DMS114 treated with DMSO at 0.1 percent for 48 hours (cell line): ENCODE results near the gene GRAMD2B.
"Not testable (repeated sequence)": the region's sequence is repeated elsewhere in the genome, so short reads cannot be mapped to it uniquely, and the experiment has no call there.

Source experiments
- DNase-seq: peaks from one replicate; lab custom pipeline; 2025; ENCODE audit not compliant: unreplicated experiment; lab: John Stamatoyannopoulos, UW

GRAMD2B gene

DNA sequence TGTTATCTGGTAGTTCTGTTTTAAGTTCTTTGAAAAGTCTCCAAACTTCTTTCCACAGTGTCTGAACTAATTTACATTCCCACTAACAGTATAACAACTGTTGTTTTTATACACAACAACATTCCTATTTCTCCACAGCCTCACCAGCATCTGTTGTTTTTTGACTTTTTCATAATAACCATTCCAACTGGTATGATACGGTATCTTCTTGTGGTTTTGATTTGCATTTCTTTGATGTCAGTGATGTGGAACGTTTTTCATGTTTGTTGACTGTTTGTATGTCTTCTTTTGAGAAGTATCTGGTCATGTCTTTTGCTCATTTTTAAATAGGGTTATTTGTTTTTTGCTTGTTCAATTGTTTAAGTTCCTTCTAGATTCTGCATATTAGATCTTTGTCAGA lies 12.6 kb upstream of the GRAMD2B start:
- no peak for DNase-seq

DNA sequence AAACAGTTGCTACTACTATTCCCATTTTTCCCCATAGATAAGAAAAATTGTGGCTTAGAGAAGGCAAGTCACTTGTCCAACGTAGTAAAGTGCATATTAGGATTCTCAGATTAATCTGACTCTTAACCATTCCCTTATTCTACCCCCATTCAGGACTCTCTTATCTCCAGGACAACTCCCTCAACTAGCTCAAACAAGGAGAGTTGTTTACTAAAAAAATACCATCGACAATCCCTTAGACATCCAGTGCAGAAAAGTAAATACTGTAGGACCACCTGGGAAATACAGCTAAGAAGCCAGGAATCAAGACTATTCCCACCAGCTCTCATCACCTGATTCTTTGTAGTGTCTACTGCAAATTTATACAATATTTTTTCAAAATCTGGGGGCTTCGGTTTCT lies 9.4 kb upstream of the GRAMD2B start:
- no peak for DNase-seq

DNA sequence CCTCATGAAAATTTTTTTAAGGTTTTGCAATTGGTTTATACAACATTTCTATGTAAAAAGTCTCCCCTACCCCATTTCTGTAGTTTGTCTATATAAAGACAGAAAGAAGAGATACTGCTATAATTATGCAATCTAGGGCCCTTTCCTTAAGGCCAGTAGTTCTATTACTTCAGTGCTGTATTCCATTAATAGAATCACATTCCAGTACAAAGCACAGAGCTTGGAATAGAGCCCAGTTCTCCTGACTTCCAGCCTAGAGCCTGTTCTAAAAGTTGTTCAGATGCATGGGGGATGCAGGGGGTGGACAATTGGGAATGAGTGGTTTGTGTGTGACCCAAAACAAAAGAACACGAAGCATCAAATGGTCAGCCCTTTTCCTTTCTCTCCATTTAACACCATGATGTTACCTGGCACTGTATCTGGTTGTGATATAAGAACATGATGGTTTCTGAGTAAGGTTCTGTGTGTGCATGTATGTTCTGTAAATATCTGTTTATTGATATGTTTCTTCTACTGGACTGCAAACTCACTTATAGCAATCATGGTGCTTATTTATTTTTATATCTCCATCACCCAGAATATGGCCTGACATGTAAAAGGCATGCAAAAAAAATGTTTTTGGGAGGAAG lies 8.2 kb upstream of the GRAMD2B start:
- no peak for DNase-seq

DNA sequence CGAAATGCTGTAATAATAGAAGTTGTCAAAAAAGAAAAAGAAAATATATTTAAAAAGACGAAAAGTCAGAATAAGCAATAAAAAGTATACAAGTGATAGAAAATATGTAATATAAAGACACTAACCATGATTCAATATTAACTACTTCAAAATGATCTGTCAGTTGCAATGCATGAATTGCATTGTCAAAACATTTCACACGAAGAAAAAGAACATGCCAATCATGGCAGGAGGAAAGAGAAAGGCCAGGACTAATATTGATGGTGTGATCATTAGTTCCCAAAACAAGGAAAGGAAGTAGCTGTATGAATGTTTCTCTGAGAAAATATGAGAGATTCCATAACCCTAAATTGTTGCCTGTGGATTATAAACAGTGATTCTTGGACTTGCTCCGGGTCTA lies 7.4 kb upstream of the GRAMD2B start:
- DNase-seq = no peak

DNA sequence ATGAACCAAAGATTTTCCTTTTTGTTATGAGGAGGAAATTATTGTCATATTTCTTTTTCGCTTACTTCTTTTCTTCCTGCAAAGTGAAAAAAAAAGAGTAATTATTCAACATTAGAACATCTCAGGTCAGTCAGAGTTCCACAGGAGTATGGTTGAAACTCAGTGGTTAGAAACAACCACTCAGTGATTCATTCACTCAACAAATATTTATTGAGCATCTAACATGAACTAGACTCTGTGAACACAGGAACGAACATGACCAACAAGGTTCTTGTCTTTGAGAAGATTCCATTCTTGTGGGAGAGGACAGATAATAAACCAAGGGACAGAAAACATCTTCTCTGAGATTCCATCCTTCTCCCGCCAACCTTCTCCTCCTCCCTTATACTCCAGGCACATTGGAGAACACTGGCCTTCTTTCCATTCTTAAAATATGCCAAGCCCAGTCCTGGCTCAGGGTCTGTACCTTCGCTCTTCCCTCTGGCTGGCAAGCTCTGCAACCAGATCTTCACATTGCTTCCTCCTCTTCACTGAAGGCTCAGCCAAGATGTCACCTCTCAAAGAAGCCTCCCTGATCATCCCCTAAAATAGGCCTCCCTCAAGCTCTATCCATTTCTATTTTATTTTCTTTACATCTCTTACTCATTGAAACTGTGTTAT lies 6.8 kb upstream of the GRAMD2B start:
- no peak for DNase-seq

DNA sequence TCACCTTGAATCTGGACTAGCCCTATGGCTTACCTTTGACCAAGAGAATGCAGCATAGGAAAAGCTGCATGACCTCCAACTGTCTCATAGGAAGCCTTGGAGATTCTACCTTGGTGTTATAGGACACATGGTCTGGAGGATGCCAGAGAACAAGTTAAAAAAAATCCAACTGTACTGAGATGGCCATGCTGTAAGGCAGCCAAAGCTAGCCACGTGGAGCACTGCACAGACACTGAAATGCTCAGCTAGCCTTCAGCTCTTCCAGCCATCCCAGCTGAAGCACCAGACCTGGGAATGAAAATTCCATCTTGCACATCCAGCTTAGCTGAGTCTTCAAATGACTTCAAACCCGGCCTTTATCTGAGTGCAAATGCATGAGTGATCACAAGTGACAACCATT lies 6.0 kb upstream of the GRAMD2B start:
- no peak for DNase-seq

DNA sequence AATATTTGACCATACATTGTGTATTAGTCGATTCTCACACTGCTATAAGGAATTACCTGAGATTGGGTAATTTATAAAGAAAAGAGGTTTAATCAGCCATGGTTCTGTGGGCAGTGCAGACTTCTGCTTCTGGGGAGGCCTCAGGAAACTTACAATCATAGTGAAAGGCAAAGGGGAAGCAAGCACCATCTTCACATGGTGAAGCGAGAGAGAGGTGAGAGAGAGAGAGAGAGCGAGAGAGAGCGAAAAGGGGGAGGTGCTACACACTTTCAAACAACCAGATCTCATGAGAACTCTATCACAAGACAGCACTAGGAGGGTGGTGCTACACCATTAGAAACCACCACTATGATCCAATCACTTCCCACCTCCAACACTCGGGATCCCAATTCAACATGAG lies 4.1 kb upstream of the GRAMD2B start:
- no peak for DNase-seq

DNA sequence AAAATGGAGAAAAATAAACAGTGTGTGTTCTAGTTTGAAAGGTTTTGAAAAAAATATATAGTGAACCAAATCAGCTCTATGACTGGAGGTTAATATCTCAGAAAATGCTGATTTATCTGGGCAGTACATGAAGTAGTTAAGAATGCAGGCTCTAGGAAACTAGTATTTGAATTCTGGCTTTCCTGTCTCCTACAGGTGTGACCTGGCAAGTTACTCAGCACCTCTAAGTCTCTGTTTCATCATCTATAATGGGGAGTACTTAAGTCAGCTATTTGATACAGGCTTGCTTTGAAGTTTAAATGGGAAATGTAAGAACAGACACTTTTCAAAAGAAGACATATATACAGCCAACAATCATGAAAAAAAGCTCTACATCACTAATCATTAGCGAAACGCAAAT lies 5.2 kb downstream of the GRAMD2B start:
- no peak for DNase-seq

DNA sequence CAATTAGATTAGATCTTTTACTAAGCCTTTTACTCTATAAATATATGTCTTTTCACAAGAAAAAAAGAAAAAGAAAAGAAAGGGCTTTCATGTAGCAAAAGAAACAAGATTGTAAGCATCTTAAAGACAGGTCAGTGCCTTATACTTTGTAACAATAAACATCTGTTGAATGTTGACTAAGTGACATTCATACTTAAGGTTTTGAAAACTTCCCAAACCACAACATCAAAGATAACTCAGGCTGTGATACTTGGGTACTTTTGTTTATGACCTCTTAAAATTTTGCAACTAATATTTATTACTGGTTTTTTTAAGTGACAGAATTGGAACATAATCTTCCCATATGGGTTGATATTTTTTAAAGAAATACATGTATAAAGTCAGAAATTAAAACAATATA lies 7.4 kb downstream of the GRAMD2B start:
- DNase-seq = no peak

DNA sequence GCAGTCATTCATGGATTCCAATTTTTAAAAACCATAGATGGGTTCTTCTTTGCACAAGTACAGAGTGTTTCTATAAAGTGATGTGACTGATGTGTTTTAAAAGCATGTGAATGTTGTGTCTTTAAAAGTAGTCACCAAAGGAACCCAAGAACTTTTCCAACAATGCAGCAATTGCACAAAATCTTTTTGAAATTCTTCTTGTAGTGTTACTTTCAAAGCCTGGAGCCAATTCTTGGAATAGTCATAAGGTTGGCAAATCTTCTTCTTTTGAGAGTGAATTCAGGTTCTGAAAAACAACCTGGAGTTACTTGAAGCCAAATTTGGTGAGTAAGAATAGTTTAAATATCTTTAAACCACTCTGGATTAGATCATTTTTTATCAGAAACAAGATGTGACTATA lies 10.5 kb downstream of the GRAMD2B start:
- no peak for DNase-seq

DNA sequence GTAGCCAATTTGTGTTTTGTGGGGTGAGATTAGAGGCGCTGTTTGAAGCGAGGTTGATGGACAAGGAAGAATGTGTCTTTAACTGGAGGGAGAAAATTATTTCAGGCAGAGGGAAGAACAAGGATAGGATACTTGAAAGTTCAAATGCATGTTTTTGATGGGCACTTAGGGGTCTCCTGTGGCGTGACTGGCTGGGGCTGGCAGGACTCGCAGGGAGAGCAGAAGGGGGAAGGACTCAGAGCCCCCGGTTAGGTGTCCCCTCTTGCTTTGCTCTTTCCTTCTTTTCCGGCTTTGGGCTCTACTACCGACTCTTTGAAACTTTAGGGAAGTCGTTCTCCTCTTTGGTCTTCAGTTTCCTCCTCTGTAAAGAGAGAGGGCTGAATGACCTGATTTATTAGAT lies 12.1 kb downstream of the GRAMD2B start:
- no peak for DNase-seq

DNA sequence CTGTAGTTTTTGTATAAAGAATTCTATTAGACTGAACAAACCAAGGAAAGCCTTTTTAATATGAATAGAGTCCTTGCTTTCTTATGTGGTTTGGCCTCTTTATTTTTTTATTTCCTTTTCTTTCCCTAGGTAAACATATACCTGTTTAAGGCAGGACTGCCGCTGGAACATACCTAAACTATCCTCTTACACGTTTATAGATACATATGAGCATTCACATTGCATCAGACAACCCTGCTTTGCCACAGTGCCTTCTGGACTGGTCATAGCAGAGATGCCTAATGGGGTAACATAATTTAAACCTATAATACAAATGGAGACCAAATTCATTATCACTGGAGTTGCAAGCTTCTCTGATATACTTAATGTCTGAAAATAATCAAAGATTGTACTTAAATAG lies 12.5 kb downstream of the GRAMD2B start:
- DNase-seq = no peak

DNA sequence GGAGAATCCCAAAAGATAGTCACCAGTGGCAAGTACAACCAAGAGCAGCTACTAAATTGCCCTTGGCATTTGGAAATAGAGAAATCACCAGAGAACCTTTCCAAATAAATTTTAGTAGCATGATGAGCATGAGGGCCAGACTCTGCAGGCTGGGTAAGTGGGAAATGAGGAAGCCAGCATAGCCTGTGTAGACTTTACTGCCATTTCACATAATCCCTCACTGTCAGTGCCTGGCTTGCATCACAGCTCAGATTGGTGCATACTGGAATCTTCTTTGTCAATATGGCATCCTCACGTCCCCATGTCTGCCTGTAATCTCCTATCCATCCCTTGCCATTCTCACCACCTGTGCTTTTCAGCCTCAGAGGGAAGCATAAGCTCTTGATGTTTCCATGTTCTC lies 14.5 kb downstream of the GRAMD2B start:
- DNase-seq = no peak

DNA sequence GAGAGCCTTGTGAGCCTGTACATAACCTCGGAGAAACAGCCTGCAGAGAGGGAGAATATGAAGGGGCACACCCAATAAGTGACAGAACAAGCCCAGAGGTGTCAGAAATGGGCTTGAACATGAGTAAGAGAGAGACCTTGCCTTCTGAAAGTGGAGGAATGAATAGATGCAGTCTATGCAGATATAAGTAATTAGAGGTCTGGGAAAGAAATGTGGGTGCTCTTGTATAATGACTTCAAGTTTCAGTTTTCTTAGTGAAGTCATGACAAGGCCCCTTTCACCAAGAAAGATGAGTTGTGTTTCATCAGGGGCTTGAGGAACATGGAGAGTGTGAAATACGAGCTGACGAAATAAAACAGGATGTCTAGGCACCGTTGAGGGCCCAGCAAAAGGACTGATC lies 15.1 kb downstream of the GRAMD2B start:
- DNase-seq = no peak

DNA sequence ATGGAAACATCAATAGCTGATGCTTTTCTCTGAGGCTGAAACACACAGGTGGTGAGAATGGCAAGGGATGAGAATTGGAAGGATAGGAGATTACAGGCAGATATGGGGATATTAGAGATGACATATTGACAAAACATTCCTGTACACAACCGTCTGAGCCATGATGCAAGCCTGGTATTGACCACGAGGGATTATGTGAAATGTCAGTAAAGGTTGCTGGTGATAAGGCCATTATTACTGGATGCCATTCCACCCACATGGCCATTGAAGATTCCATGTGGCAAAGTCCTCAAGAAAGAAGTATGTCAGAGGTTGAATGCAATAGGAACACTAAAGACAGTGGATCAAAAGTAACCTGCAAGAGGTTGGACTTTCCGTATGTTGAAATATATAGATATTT lies 15.7 kb downstream of the GRAMD2B start:
- no peak for DNase-seq

DNA sequence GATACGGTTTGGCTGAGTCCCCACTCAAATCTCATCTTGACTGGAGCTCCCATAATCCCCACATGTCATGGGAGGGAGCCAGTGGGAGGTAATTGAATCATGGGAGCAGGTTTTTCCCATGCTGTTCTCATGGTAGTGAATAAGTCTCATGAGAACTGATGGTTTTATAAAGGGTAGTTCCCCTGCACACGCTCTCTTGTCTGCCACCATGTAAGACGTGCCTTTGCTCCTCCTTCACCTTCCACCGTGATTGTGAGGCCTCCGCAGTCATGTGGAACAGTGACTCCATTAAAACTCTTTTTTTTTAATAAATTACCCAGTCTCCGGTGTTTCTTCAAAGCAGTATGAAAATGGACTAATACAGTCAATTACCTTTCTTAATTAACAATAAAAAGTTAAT lies 16.5 kb downstream of the GRAMD2B start:
- not testable (repeated sequence) for DNase-seq

DNA sequence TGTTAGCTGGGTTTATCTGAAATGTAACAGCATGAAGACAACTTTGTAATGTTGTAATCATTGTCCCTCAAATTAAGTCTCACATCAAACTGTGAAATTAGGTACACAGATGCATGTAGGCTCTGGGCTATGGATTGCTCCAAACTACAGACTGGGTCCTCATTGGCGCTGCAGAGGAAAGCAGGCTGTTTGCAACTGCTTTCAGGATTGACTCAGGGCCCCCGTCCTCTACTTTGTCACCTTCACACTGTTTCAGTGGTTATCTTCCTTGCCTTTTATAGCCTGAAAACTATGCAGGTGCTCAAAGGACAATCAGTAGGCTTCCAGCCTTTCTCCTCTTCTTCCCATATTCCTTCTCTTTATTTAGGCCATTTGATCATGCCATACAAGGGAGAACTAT lies 18.0 kb downstream of the GRAMD2B start:
- no peak for DNase-seq

DNA sequence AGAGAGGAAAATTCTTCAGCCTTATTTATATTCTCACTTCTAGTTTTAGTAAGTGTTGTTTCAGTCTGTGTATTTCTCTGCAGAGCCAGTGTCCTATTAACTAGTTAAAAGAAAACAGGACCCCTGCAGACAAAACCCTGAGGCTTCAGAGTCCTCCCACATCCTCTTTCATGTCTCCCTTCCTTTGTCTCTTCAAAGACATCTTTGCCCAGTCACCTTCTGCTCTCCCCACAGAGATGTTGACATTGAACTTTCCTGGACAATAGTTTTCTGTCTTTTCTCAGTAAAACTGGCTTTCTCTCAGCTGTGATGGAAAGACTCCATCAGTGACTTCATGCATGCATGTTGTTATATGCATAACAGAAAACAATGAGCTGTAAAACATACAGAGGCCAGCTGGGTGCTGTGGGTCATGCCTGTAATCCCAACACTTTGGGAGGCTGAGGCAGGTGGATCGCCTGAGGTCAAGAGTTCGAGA lies 20.2 kb downstream of the GRAMD2B start:
- DNase-seq = no peak

DNA sequence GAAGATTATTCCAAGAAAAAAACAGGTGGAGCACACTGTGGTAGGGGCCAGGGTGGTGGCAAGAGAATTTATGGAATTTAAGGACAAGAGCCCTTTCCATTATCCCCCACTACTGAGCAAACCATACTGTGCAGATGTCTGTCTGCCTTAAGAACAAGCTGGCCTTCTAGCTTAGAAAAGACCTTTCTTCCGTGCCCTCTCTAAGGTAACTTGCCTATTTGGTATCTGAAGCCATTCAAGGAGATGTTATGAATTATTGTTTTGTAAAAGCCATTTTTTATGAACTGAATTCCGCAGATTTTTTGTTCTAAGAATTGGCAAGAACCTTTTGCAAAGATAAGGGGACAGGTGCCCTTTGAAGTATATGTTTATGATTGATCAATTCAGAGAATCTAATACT lies 20.9 kb downstream of the GRAMD2B start:
- DNase-seq = no peak

DNA sequence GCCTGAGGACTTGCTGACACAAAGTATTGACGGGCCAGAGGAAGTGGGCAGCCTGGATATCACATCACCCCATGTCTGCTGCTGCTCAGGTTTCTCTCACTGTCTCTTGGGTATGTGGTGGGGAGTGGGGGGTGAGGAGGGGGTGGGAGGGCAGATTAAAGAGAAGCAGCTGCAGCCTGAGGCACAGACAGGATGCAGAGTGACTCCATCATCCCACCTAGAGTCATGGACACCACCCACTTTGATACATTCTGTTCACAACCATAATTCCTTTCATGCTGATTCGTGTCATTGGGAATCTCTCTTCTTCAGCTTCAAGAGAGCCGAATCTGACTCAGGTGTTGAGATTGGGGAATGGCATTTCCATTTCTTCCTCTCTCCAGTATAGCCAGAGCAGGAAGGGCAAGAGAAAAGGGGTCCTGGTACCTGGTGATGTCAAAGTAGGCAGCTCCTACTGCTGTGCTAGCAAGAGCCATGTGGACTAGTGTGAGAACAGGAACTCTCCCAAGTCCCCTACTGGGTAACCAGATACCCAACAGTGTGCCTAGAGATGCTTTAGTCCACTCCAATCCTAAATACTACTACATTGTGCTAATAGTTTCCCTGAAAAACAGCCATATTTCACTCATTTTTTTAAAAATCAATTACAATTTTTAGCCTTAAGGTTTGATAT lies 22.4 kb downstream of the GRAMD2B start:
- no peak for DNase-seq

DNA sequence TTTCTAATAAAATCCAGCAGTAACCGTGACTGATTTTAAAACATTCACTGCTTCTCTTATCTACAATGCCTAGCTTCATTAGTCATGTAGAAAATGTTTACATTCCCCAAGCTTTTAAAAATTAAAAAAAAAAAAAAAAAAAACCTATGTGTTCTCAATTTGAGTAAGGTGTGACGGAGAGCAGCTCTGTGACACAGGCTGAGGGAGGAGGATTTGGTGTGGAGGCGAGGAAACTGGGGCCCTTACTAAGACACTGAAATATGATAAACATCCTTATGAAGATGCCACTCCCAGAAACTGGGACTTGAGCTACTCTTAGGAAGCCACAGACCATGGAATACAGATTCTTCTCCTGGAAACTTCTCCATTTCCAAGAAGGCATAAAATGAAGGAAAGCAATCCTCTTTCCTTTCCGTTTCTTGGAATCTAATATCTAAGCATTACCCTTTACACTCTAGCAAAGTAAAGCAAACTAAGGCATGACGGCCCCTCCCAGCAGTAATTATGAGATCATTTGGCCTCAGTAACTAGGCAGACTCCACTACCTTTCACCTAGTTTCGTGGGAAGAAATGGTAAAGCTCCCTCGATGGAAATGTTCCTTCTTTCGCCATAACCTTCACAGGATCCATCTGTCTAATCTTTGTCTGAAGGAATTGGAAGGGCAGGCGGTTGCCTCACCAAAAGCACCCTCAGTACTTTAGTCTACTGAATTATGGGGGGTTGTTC lies 23.5 kb downstream of the GRAMD2B start:
- no peak for DNase-seq

DNA sequence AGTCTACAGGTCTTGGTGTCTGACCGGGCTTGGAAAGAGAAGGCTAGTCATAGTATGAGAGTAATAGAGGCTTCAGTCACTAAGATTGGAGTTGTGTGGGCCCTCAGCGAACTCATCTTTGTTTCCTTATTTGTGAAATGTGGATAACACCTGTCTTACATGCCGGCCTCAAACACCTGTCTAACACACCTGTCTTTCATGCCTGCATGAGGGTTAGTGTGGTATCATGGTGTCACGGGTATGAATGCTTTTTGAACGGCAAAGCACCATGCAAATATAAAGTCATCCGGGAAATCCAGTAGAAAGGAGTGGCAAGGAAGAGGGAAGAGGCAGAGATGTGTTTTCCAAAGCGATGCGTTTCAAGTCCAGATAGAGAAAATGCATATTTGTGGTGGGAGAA lies 25.5 kb downstream of the GRAMD2B start:
- DNase-seq = no peak
